HT-29 (cell line): ENCODE measurements around the gene FOXN3. TPM values are rescaled to one million over a fixed set of nuclear protein-coding genes. Genes with fewer than 3 reads are reported as not detected.

Experiments used
- DNase-seq: peaks from one replicate; pipeline ENCODE4 v3.0.0-alpha.2; 2015; ENCODE audit warnings: low spot score
- total RNA-seq: library from RNA; depleted of rRNA; stranded (reverse); fragments of >200 nt; shearing (Covaris generic); gene quantifications from 2 replicates; pipeline ENCODE4 v1.2.3, GENCODE V29; 2014

The FOXN3 gene
- total RNA-seq, 1 experiment from 2014 or later: 9.4 TPM

- no peak for DNase-seq
Measured at GRCh38 chr14:89432226-89432625, 15.2 kb upstream of the FOXN3 start.

- no peak for DNase-seq
Measured at GRCh38 chr14:89430391-89431236, 13.6 kb upstream of the FOXN3 start.

- no peak for DNase-seq
Measured at GRCh38 chr14:89429199-89430181, 12.5 kb upstream of the FOXN3 start.

- no peak for DNase-seq
Measured at GRCh38 chr14:89428546-89429198, 11.6 kb upstream of the FOXN3 start.

- DNase-seq: no peak
Measured at GRCh38 chr14:89428173-89428523, 11.1 kb upstream of the FOXN3 start.

- DNase-seq: no peak
Measured at GRCh38 chr14:89427426-89428172, 10.6 kb upstream of the FOXN3 start.

GRCh38 chr14:89425931-89426330, 8.9 kb upstream of the FOXN3 start:
- DNase-seq: no peak

- no peak for DNase-seq
Measured at GRCh38 chr14:89424241-89424640, 7.2 kb upstream of the FOXN3 start.

GRCh38 chr14:89422952-89423345, 5.9 kb upstream of the FOXN3 start:
- DNase-seq: peak; percentile 35

- peak; percentile 78 for DNase-seq
Measured at GRCh38 chr14:89422181-89422951, 5.3 kb upstream of the FOXN3 start.

- DNase-seq: no peak
Measured at GRCh38 chr14:89420502-89420901, 3.5 kb upstream of the FOXN3 start.

- no peak for DNase-seq
Measured at GRCh38 chr14:89419973-89420482, 3.0 kb upstream of the FOXN3 start.

GRCh38 chr14:89418976-89419375, 1.9 kb upstream of the FOXN3 start:
- DNase-seq: no peak

GRCh38 chr14:89418452-89418851, 1.4 kb upstream of the FOXN3 start:
- no peak for DNase-seq

GRCh38 chr14:89417465-89418225, 612 bp upstream of the FOXN3 start:
- peak; percentile 70 for DNase-seq

GRCh38 chr14:89416002-89416995, 734 bp downstream of the FOXN3 start:
- peak; percentile 94 for DNase-seq

- no peak for DNase-seq
Measured at GRCh38 chr14:89415159-89415558, 1.9 kb downstream of the FOXN3 start.

GRCh38 chr14:89411976-89412375, 5.1 kb downstream of the FOXN3 start:
- no peak for DNase-seq
